ENCODE results near the gene CACNA1D. TPM values are rescaled to one million over a fixed set of nuclear protein-coding genes. Genes with fewer than 3 reads are reported as not detected.

Gene CACNA1D
- total RNA-seq, 1 donor from 2014 or later = 47.2 TPM

GRCh38 chr3:53791317-53791716, 296.9 kb downstream of the CACNA1D start:
- ATAC-seq (no peak), DNase-seq (peak; percentile 51)
- no peaks in the 10 kb centered on the region for H3K27me3 ChIP-seq
- no peak overlapping the region for H3K4me3 ChIP-seq
- TF ChIP-seq CTCF (IDR thresholded peaks at IDR 0.05) = no peak
- H3K4me1 ChIP-seq = no peaks in the 10 kb centered on the region
- intact Hi-C loops (cut with DNase I) = no loop called here
- no peaks in the 10 kb centered on the region for H3K36me3 ChIP-seq
- H3K27ac ChIP-seq = no peak overlapping the region
- H3K9me3 ChIP-seq = no peaks in the 10 kb centered on the region

- DNase-seq (no peak), ATAC-seq (no peak)
- intact Hi-C loops (cut with DNase I) = no loop called here
- Histone ChIP-seq H3K9me3 (no peaks in the 10 kb centered on the region), H3K36me3 (no peaks in the 10 kb centered on the region), H3K4me3 (no peak overlapping the region), H3K27me3 (no peaks in the 10 kb centered on the region), H3K27ac (no peak overlapping the region), H3K4me1 (no peaks in the 10 kb centered on the region)
- TF ChIP-seq CTCF (IDR thresholded peaks at IDR 0.05) = no peak
Measured at GRCh38 chr3:53792866-53793265, 298.5 kb downstream of the CACNA1D start.

- Histone ChIP-seq H3K27me3 (no peaks in the 10 kb centered on the region), H3K4me1 (no peaks in the 10 kb centered on the region), H3K9me3 (no peaks in the 10 kb centered on the region), H3K4me3 (no peak overlapping the region), H3K36me3 (no peaks in the 10 kb centered on the region), H3K27ac (no peak overlapping the region)
- ATAC-seq (no peak), DNase-seq (no peak)
- no peak for TF ChIP-seq CTCF (IDR thresholded peaks at IDR 0.05)
- intact Hi-C loops (cut with DNase I) = no loop called here
Measured at GRCh38 chr3:53794597-53794996, 300.2 kb downstream of the CACNA1D start.

GRCh38 chr3:53795176-53795575, 300.8 kb downstream of the CACNA1D start:
- Histone ChIP-seq H3K27ac (no peak overlapping the region), H3K27me3 (no peaks in the 10 kb centered on the region), H3K9me3 (no peaks in the 10 kb centered on the region), H3K36me3 (no peaks in the 10 kb centered on the region), H3K4me1 (no peaks in the 10 kb centered on the region), H3K4me3 (no peak overlapping the region)
- TF ChIP-seq CTCF (IDR thresholded peaks at IDR 0.05) = no peak
- DNase-seq (no peak), ATAC-seq (no peak)
- intact Hi-C loops (cut with DNase I) = no loop called here

GRCh38 chr3:53795789-53796560, 301.6 kb downstream of the CACNA1D start:
- no peaks in the 10 kb centered on the region for H3K36me3 ChIP-seq
- no peak overlapping the region for H3K27ac ChIP-seq
- no peaks in the 10 kb centered on the region for H3K4me1 ChIP-seq
- DNase-seq (peak; percentile 65), ATAC-seq (peak; percentile 62)
- no peak overlapping the region for H3K4me3 ChIP-seq
- no peaks in the 10 kb centered on the region for H3K27me3 ChIP-seq
- no peak for TF ChIP-seq CTCF (IDR thresholded peaks at IDR 0.05)
- H3K9me3 ChIP-seq = no peaks in the 10 kb centered on the region
- intact Hi-C loops (cut with DNase I) = no loop called here

All from upper lobe of right lung (tissue), 1 donor.